ENCODE data around the gene SIGLEC14. TPM values are rescaled to one million over a fixed set of nuclear protein-coding genes. Genes with fewer than 3 reads are reported as not detected.

SIGLEC14 gene
- total and polyA plus RNA-seq, 7 donors, result 0.55 to 10.2 (median 5.4) TPM; not detected in 1

DNA sequence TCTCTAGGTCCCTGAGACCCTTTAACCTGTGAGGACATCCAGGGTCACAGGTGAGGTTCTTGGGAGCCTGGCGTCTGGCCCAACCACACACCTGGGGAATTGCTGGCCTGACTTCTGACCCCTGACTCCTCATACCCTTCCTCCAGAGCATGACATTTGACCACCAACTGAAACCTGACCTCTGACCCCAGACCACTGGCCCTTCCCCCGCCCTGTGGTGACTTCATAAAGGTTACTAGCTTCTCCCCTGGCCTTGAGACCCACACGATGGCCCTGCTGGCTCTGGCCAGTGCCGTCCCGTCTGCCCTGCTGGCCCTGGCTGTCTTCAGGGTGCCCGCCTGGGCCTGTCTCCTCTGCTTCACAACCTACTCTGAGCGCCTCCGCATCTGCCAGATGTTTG is 46.6 kb upstream of the SIGLEC14 start, which contains the start of gene SPACA6:
SPACA6 (plus strand) TSS at position 71 of the 400 bp plus-strand sequence; CDS start at position 268, 197 bp downstream.
- DNase-seq, result no peak
- Histone ChIP-seq H3K4me3 (peak within 1 kb of the TSS in 3 of 4 donors; percentile 89 to 97 (median 96)), H3K27me3 (no peaks in the 10 kb centered on the region), H3K9me3 (no peaks in the 10 kb centered on the region), H3K27ac (peak within 1 kb of the TSS; percentile 98 to 100 (median 100)), H3K4me1 (peaks cover 0 to 43% (median 33%) of the 10 kb centered on the region in 4 donors), H3K36me3 (peaks cover 7 to 43% (median 30%) of the 10 kb centered on the region in 4 donors)
- TF ChIP-seq EP300 (IDR thresholded peaks at IDR 0.05), result no peak
- no peak for TF ChIP-seq POLR2A (IDR thresholded peaks at IDR 0.05)
- no peak for TF ChIP-seq POLR2AphosphoS5 (IDR thresholded peaks at IDR 0.05)
- TF ChIP-seq, protein P1, sequence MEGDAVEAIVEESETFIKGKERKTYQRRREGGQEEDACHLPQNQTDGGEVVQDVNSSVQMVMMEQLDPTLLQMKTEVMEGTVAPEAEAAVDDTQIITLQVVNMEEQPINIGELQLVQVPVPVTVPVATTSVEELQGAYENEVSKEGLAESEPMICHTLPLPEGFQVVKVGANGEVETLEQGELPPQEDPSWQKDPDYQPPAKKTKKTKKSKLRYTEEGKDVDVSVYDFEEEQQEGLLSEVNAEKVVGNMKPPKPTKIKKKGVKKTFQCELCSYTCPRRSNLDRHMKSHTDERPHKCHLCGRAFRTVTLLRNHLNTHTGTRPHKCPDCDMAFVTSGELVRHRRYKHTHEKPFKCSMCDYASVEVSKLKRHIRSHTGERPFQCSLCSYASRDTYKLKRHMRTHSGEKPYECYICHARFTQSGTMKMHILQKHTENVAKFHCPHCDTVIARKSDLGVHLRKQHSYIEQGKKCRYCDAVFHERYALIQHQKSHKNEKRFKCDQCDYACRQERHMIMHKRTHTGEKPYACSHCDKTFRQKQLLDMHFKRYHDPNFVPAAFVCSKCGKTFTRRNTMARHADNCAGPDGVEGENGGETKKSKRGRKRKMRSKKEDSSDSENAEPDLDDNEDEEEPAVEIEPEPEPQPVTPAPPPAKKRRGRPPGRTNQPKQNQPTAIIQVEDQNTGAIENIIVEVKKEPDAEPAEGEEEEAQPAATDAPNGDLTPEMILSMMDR (IDR thresholded peaks at IDR 0.05), result no peak
- WGBS, 2 donors, result 83 to 86% methylated on average over 8 of the region's 8 CpGs
- intact Hi-C loops (cut with DNase I), result no loop called here

DNA sequence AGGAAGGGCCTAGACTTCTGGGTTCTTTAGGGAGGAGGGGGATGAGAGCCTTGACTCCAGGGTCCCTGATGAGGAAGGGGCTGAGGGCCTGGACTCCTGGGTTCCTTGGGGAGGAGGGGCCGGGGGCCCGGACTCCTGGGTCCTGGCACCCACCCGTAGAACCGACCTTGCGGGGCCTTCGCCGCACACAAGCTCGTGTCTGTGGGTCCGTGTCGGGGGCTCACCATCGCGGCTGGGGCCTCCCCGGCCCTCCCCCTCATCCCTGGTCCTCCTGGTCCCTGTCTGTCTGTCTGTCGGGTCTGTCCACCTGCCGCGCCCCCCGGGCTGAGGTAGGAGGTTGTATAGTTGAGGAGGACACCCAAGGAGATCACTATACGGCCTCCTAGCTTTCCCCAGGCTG is 45.8 kb upstream of the SIGLEC14 start:
- Histone ChIP-seq H3K9me3 (no peaks in the 10 kb centered on the region), H3K27ac (peak overlapping the region; percentile 98 to 100 (median 100)), H3K4me3 (peak overlapping the region in 3 of 4 donors; percentile 89 to 97 (median 96)), H3K27me3 (no peaks in the 10 kb centered on the region), H3K4me1 (peaks cover 0 to 51% (median 40%) of the 10 kb centered on the region in 4 donors), H3K36me3 (peaks cover 7 to 35% (median 26%) of the 10 kb centered on the region in 4 donors)
- WGBS, 2 donors, result 85 to 87% methylated on average over 18 of the region's 18 CpGs
- intact Hi-C loops (cut with DNase I), result no loop called here
- TF ChIP-seq POLR2A (IDR thresholded peaks at IDR 0.05) (no peak), EP300 (IDR thresholded peaks at IDR 0.05) (no peak), POLR2AphosphoS5 (IDR thresholded peaks at IDR 0.05) (no peak)
- TF ChIP-seq, protein P1 (IDR thresholded peaks at IDR 0.05), result no peak
- no peak for DNase-seq

DNA sequence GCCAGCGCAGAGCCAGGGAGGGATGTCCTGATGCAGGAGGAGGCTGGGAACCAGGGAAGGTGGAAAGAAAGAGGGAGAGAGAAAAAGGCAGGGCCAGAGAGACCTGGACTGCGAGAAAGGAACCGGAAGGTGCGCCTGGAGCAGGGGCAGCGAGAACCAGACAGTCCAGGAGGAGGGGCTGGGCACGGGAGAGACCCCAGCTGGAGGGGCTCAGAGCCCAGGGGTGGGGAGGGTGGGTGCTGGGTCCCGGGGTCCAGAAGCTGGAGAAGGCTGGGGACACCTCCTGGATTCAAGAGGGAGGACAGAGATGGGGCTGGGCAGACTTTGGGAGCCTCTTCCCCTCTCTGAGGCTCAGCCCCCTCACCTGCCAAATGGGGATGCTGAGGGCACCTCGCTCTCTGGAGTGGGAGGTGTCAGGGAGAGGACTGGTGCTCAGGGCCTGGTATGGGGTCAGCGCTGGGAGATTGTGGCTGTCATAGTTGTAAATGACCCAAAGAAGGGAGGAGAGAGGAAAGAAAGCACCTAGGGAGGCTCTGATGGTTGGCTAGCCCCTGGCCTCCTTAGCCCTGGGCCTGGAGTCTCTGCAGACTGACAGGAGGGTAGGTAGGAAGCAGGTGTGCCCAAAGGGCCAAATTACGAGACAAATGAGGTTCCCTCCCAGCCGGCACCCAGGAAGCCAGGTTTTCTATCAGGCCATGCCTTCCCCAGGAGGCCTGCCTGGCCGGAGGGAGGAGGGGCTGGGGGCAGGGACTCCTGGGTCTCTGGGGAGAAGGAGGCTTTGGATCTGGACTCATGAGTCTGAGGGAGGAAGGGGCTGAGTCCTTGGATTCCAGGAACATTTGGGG is 45.2 kb upstream of the SIGLEC14 start:
- WGBS, 2 donors, result 53 to 54% methylated on average over 12 of the region's 12 CpGs
- Histone ChIP-seq H3K27me3 (no peaks in the 10 kb centered on the region), H3K4me1 (peaks cover 0 to 54% (median 45%) of the 10 kb centered on the region in 4 donors), H3K27ac (peak overlapping the region; percentile 98 to 100 (median 100)), H3K4me3 (peak overlapping the region; percentile 89 to 97 (median 96)), H3K36me3 (peaks cover 7 to 29% (median 20%) of the 10 kb centered on the region in 4 donors), H3K9me3 (no peaks in the 10 kb centered on the region)
- DNase-seq, result no peak
- TF ChIP-seq, protein P1 (IDR thresholded peaks at IDR 0.05), result no peak
- intact Hi-C loops (cut with DNase I), result loop anchor here (1.0 kb wide), 1 partner anchor 11 kb away; no protein-coding TSS in a partner anchor

DNA sequence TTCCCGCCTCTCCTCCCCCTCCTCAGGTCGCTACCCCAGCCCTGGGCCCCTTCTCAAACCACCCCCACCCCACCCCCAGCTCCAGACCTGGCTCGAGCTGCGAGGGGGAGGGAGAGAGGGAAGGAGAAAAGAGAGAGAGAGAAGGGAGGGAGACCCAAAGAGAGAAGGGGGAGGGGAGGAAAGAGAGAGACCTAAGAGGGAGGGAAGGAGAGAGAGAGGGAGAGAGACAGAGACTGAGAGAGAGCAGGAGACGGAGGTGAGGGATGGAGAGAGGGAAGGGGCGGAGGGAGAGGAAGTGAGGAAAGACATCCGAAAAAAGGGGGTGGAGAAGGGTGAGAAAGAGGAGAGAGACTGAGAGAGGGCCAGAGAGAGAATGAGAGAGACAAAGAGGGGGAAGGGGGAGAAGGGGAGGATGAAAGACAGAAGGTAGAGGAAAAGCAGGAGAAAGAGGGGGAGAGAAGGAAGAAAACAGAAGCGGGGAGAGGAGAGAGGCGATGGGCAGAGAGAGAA is 44.5 kb upstream of the SIGLEC14 start:
- peak overlapping the region; percentile 98 to 100 (median 100) for H3K27ac ChIP-seq
- peaks cover 0 to 54% (median 45%) of the 10 kb centered on the region in 4 donors for H3K4me1 ChIP-seq
- peaks cover 7 to 29% (median 17%) of the 10 kb centered on the region in 4 donors for H3K36me3 ChIP-seq
- intact Hi-C loops (cut with DNase I), result loop anchor here (1.0 kb wide), 1 partner anchor 12 kb away; no protein-coding TSS in a partner anchor
- 25 to 34% methylated on average over 8 to 9 of the region's 9 CpGs for WGBS, 2 donors
- no peak for DNase-seq
- no peak for TF ChIP-seq POLR2AphosphoS5 (IDR thresholded peaks at IDR 0.05)
- TF ChIP-seq, protein P1 (IDR thresholded peaks at IDR 0.05), result no peak
- TF ChIP-seq POLR2A (IDR thresholded peaks at IDR 0.05), result no peak
- no peak for TF ChIP-seq EP300 (IDR thresholded peaks at IDR 0.05)
- no peaks in the 10 kb centered on the region for H3K27me3 ChIP-seq
- peak overlapping the region; percentile 89 to 97 (median 96) for H3K4me3 ChIP-seq
- no peaks in the 10 kb centered on the region for H3K9me3 ChIP-seq

Measured in sigmoid colon (tissue), 7 donors.